Measurements from ENCODE around the gene TENT5A. TPM values are rescaled to one million over a fixed set of nuclear protein-coding genes. Genes with fewer than 3 reads are reported as not detected.

Gene TENT5A
- total RNA-seq (1 to 10 TPM; 5.8 to 6.6 TPM), polyA plus RNA-seq (1 to 10 TPM; 2.5 to 4.4 TPM)

DNA sequence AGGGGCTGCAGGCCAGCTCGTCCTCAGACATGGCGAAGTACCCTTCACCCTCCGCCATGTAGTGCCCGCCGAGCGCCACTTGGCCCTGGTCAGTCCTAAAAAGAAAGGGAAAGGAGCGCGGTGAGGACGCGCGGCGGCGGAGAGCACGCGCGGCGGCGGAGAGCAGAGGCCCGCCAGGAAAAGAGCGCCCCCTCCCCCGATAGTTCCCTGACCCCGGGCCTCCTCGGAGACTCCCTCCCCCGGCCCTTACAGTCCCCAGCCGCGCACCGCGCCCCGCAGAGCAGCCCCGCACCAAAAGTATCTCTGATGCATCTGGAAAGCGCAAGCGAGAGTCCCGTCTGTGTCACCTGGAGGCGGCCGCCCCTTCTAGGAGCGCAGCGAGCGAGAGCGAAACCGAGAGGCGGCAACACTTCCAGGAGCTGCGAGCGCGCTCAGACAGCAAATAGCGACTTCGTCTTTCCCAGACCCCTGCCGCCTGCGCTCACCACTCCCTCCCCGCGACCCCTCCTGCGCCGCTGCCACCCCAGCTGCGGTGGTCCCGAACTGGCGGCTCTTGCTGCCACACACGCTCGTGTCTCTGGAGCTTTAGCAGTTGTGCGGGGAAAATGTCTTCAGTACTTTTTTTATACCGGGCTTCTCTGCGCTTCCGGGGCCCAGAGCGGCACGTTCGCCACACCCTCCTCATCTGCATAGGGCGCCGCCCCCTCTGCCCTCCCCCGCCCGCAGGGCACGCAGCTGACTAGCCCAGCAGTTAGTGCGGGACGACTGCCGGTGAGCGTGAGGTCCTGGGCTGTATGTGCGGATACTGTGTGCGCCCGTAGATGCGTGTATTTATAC, at the start of gene TENT5A:
TENT5A (minus strand) TSS at position 598 of the 837 bp plus-strand sequence; CDS start at position 58, 540 bp downstream.
- Mint-ChIP-seq H3K27me3 (peaks cover 5 to 11% of the 10 kb centered on the region in 2 donors), H3K27ac (peak within 1 kb of the TSS; percentile 89 to 96 (median 94)), H3K4me3 (peak within 1 kb of the TSS; percentile 94 to 98 (median 96)), H3K36me3 (peaks cover 0 to 15% of the 10 kb centered on the region in 2 donors), H3K9me3 (peaks cover 0 to 6% (median 0%) of the 10 kb centered on the region in 8 donors), H3K4me1 (peaks cover 18 to 49% (median 33%) of the 10 kb centered on the region in 4 donors)
- ChIA-PET CTCF (ENCODE audit: partially characterized antibody) (interaction anchor here (1.1 to 2.6 kb wide), 7 partner anchors 8 to 1929 kb away, joined by 3 to 16 read pairs (median 4); no protein-coding TSS in a partner anchor), POLR2A (ENCODE audit: partially characterized antibody) (interaction anchor here (1.1 to 3.1 kb wide), 3 partner anchors 34 to 1803 kb away, joined by 3 to 10 read pairs (median 3); partner anchors contain the start of gene TTK)
- intact Hi-C loops (cut with micrococcal nuclease) = loop anchor here (1.0 to 5.0 kb wide), 6 partner anchors 495 to 1974 kb away; partner anchors contain the start of genes BCKDHB, DOP1A, IBTK and TTK
- H3K9me3 ChIP-seq (ENCODE audit: control insufficient read depth in 1 of 2, low read length in 2 of 2) = no peaks in the 10 kb centered on the region
- H3K27ac ChIP-seq (ENCODE audit: low read depth, low read length) = peak within 1 kb of the TSS; percentile 66
- peak within 1 kb of the TSS; percentile 76 to 81 for H3K4me3 ChIP-seq (ENCODE audit: low read length in 2 of 2)
- H3K4me1 ChIP-seq (ENCODE audit: insufficient read depth, low read length) = peaks cover 19% of the 10 kb centered on the region
- peak; percentile 82 to 89 (median 84) for DNase-seq
- no peaks in the 10 kb centered on the region for H3K27me3 ChIP-seq (ENCODE audit: insufficient read depth, low read length)
- no peaks in the 10 kb centered on the region for H3K36me3 ChIP-seq (ENCODE audit: insufficient read depth, low read length)

DNA sequence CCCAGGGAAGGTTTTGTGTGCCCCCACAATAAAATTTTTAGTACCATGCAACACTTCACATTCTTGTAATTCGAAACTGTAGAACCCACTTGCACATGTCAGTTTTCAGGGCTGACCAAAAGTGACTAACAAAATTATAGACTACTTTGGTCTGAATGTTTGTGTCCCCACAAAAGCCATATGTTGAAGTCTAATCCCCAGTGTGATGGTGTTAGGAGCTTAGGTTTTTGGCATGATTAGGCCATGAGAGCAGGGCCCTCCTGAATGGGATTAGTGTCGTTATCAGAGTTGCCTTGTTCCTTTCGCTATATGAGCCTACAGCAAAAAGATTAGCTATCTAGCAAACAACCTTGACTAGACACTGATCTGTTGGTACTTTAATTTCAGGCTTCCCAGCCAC, 49.0 kb upstream of the TENT5A start:
- Histone ChIP-seq H3K27me3 (ENCODE audit: insufficient read depth, low read length) (no peaks in the 10 kb centered on the region), H3K9me3 (ENCODE audit: control insufficient read depth in 1 of 2, low read length in 2 of 2) (no peaks in the 10 kb centered on the region)

DNA sequence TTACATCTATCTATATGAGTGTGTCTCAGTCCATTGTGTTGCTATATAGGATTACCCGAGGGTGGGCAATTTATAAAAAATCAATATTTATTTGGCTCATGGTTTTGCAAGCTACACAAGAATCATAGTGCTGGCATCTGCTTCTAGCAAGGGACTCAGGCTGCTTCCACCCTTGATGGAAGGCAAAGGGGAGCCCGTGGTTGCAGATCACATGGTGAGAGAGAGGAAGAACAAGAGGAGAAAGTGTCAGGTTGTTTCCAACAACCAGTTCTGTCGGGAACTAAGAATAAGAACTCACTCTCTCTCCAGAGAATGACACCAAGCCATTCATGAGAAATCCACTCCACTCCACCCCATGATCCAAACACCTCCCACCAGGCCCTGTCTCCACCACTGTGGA, 48.2 kb upstream of the TENT5A start:
- Mint-ChIP-seq H3K27me3 (no peaks in the 10 kb centered on the region), H3K27ac (no peak overlapping the region), H3K4me1 (no peaks in the 10 kb centered on the region), H3K36me3 (no peaks in the 10 kb centered on the region), H3K4me3 (no peak overlapping the region), H3K9me3 (peaks cover 0 to 5% (median 0%) of the 10 kb centered on the region in 8 donors)
- ChIA-PET POLR2A (ENCODE audit: partially characterized antibody) (no interaction called here), CTCF (ENCODE audit: partially characterized antibody) (no interaction called here)
- Histone ChIP-seq H3K4me3 (ENCODE audit: low read length in 2 of 2) (no peak overlapping the region), H3K4me1 (ENCODE audit: insufficient read depth, low read length) (no peaks in the 10 kb centered on the region), H3K27me3 (ENCODE audit: insufficient read depth, low read length) (no peaks in the 10 kb centered on the region), H3K27ac (ENCODE audit: low read depth, low read length) (no peak overlapping the region), H3K9me3 (ENCODE audit: control insufficient read depth in 1 of 2, low read length in 2 of 2) (no peaks in the 10 kb centered on the region), H3K36me3 (ENCODE audit: insufficient read depth, low read length) (no peaks in the 10 kb centered on the region)
- intact Hi-C loops (cut with micrococcal nuclease) = no loop called here
- no peak for DNase-seq

More for the DNA sequence above, 49.0 kb upstream of the TENT5A start:
- POLR2A ChIA-PET (ENCODE audit: partially characterized antibody) = no interaction called here
- H3K36me3 Mint-ChIP-seq = no peaks in the 10 kb centered on the region
- H3K27ac Mint-ChIP-seq = no peak overlapping the region
- no peaks in the 10 kb centered on the region for H3K27me3 Mint-ChIP-seq
- peaks cover 0 to 4% (median 0%) of the 10 kb centered on the region in 8 donors for H3K9me3 Mint-ChIP-seq
- H3K4me3 ChIP-seq (ENCODE audit: low read length in 2 of 2) = no peak overlapping the region
- intact Hi-C loops (cut with micrococcal nuclease) = no loop called here
- no peak for DNase-seq
- CTCF ChIA-PET (ENCODE audit: partially characterized antibody) = no interaction called here
- no peak overlapping the region for H3K4me3 Mint-ChIP-seq
- no peaks in the 10 kb centered on the region for H3K36me3 ChIP-seq (ENCODE audit: insufficient read depth, low read length)
- no peak overlapping the region for H3K27ac ChIP-seq (ENCODE audit: low read depth, low read length)
- H3K4me1 Mint-ChIP-seq = no peaks in the 10 kb centered on the region
- H3K4me1 ChIP-seq (ENCODE audit: insufficient read depth, low read length) = no peaks in the 10 kb centered on the region

DNA sequence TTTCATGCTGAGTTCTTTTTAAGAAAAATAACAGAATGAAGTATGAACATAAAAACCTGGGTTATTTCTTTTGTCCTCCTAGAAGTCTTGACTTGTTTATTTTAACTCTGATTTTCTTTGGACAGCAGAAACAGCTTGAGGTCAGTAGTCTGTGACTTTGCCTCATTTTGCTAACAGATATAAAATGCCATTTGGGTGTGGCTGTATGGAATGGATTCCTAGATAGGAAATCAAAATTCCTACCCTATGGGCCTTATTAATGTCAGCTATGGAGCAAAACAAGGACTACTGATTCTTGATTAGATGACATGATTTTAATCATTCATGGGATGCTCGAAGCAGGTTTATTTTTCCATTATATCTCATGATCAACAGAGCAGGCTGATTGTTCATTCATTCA, 46.8 kb upstream of the TENT5A start:
- no peak overlapping the region for H3K27ac Mint-ChIP-seq
- no peaks in the 10 kb centered on the region for H3K9me3 ChIP-seq (ENCODE audit: control insufficient read depth in 1 of 2, low read length in 2 of 2)
- H3K4me1 ChIP-seq (ENCODE audit: insufficient read depth, low read length) = no peaks in the 10 kb centered on the region
- no peaks in the 10 kb centered on the region for H3K4me1 Mint-ChIP-seq
- peaks cover 0 to 5% (median 0%) of the 10 kb centered on the region in 8 donors for H3K9me3 Mint-ChIP-seq
- H3K27me3 ChIP-seq (ENCODE audit: insufficient read depth, low read length) = no peaks in the 10 kb centered on the region
- no peak overlapping the region for H3K27ac ChIP-seq (ENCODE audit: low read depth, low read length)
- peaks cover 0 to 3% of the 10 kb centered on the region in 2 donors for H3K27me3 Mint-ChIP-seq
- H3K4me3 ChIP-seq (ENCODE audit: low read length in 2 of 2) = no peak overlapping the region
- POLR2A ChIA-PET (ENCODE audit: partially characterized antibody) = no interaction called here
- no peaks in the 10 kb centered on the region for H3K36me3 Mint-ChIP-seq
- intact Hi-C loops (cut with micrococcal nuclease) = no loop called here
- CTCF ChIA-PET (ENCODE audit: partially characterized antibody) = no interaction called here
- no peaks in the 10 kb centered on the region for H3K36me3 ChIP-seq (ENCODE audit: insufficient read depth, low read length)
- no peak for DNase-seq
- H3K4me3 Mint-ChIP-seq = no peak overlapping the region

DNA sequence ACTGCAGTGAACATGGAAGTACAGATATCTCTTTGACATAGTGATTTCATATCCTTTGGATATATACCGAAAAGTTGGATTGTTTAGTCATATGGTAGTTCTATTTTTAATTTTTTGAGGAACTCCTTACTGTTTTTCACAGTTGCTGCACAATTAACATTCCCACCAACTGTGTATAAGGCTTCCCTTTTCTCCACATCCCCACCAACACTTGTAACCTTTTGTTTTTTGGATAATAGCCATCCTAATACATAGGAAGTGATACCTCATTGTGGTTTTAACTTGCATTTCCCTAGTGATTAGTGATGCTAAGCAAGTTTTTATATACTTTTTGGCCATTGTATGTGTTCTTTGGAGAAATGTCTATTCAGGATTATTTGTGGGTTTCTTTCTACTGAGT, 45.1 kb upstream of the TENT5A start:
- Mint-ChIP-seq H3K36me3 (no peaks in the 10 kb centered on the region), H3K9me3 (peaks cover 0 to 2% (median 0%) of the 10 kb centered on the region in 8 donors), H3K4me3 (no peak overlapping the region), H3K27me3 (peaks cover 0 to 7% of the 10 kb centered on the region in 2 donors), H3K27ac (no peak overlapping the region), H3K4me1 (no peaks in the 10 kb centered on the region)
- no peak overlapping the region for H3K4me3 ChIP-seq (ENCODE audit: low read length in 2 of 2)
- no peaks in the 10 kb centered on the region for H3K4me1 ChIP-seq (ENCODE audit: insufficient read depth, low read length)
- intact Hi-C loops (cut with micrococcal nuclease) = no loop called here
- ChIA-PET CTCF (ENCODE audit: partially characterized antibody) (no interaction called here), POLR2A (ENCODE audit: partially characterized antibody) (no interaction called here)
- H3K36me3 ChIP-seq (ENCODE audit: insufficient read depth, low read length) = no peaks in the 10 kb centered on the region
- DNase-seq = no peak
- no peaks in the 10 kb centered on the region for H3K27me3 ChIP-seq (ENCODE audit: insufficient read depth, low read length)
- no peaks in the 10 kb centered on the region for H3K9me3 ChIP-seq (ENCODE audit: control insufficient read depth in 1 of 2, low read length in 2 of 2)
- no peak overlapping the region for H3K27ac ChIP-seq (ENCODE audit: low read depth, low read length)

DNA sequence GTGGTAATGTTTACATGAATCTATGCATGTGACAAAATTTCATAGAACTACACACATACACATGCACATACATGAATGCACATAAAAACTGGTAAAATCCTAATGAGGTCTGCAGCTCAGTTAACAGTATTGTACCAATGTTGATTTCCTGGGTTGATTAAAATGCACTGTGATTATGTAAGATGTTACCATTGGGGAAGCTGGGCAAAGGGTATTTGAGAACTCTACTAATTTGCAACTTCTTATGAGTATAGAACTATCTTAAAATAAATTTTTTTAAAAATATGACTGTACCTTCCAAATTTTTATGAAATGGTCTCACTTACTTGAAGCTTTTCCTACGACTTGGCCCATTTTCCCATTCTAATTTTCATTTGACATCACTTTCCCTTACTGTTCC, 43.4 kb upstream of the TENT5A start:
- peaks cover 0 to 2% (median 0%) of the 10 kb centered on the region in 8 donors for H3K9me3 Mint-ChIP-seq
- DNase-seq = no peak
- intact Hi-C loops (cut with micrococcal nuclease) = no loop called here
- ChIA-PET POLR2A (ENCODE audit: partially characterized antibody) (no interaction called here), CTCF (ENCODE audit: partially characterized antibody) (no interaction called here)
- Histone ChIP-seq H3K4me3 (ENCODE audit: low read length in 2 of 2) (no peak overlapping the region), H3K27ac (ENCODE audit: low read depth, low read length) (no peak overlapping the region), H3K27me3 (ENCODE audit: insufficient read depth, low read length) (no peaks in the 10 kb centered on the region), H3K9me3 (ENCODE audit: control insufficient read depth in 1 of 2, low read length in 2 of 2) (no peaks in the 10 kb centered on the region), H3K4me1 (ENCODE audit: insufficient read depth, low read length) (no peaks in the 10 kb centered on the region), H3K36me3 (ENCODE audit: insufficient read depth, low read length) (no peaks in the 10 kb centered on the region)
- no peak overlapping the region for H3K4me3 Mint-ChIP-seq
- H3K36me3 Mint-ChIP-seq = no peaks in the 10 kb centered on the region
- H3K4me1 Mint-ChIP-seq = no peaks in the 10 kb centered on the region
- H3K27ac Mint-ChIP-seq = no peak overlapping the region
- H3K27me3 Mint-ChIP-seq = peaks cover 0 to 7% of the 10 kb centered on the region in 2 donors

DNA sequence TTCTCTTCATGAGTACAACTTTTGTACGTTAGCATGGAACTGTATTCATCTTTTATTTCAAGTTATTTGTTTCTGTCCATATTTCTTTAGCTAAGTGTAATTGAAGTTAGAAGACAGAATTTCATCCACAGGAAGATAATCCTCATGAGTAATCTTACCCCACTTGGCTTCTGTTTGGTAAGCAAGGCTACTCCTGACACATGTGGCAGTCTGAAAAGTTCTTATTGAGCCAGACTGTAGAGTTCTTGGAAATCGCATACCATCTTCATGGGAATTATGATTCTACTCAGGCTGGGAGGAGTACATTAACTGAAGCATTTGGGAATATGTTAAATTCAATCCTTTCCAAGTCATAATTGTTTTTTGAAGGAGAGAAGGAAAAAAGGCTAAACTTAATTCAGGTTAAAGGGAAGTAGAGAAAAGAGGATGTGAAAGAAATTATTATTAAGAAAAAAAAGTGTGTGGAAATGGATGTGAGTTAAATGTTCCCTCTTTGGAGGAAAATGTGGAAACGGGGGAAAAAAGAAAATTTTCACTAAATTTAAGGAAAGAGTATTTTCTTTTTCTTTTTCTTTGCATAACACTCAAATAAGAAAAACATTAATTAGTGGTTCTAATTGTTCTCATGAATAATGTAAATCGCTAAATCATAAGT, 41.5 kb upstream of the TENT5A start:
- Mint-ChIP-seq H3K36me3 (no peaks in the 10 kb centered on the region), H3K4me1 (no peaks in the 10 kb centered on the region), H3K9me3 (peaks cover 0 to 2% (median 0%) of the 10 kb centered on the region in 8 donors), H3K4me3 (no peak overlapping the region), H3K27ac (no peak overlapping the region), H3K27me3 (peaks cover 2 to 7% of the 10 kb centered on the region in 2 donors)
- H3K9me3 ChIP-seq (ENCODE audit: control insufficient read depth in 1 of 2, low read length in 2 of 2) = no peaks in the 10 kb centered on the region
- H3K4me3 ChIP-seq (ENCODE audit: low read length in 2 of 2) = no peak overlapping the region
- CTCF ChIA-PET (ENCODE audit: partially characterized antibody) = no interaction called here
- H3K4me1 ChIP-seq (ENCODE audit: insufficient read depth, low read length) = no peaks in the 10 kb centered on the region
- H3K36me3 ChIP-seq (ENCODE audit: insufficient read depth, low read length) = no peaks in the 10 kb centered on the region
- no peaks in the 10 kb centered on the region for H3K27me3 ChIP-seq (ENCODE audit: insufficient read depth, low read length)
- H3K27ac ChIP-seq (ENCODE audit: low read depth, low read length) = no peak overlapping the region
- POLR2A ChIA-PET (ENCODE audit: partially characterized antibody) = no interaction called here
- intact Hi-C loops (cut with micrococcal nuclease) = no loop called here
- no peak for DNase-seq

Measured in CD4-positive, alpha-beta memory T cell (primary cell).